ENCODE data around the gene GATA6. TPM values are rescaled to one million over a fixed set of nuclear protein-coding genes. Genes with fewer than 3 reads are reported as not detected.

GATA6 gene
- total and polyA plus RNA-seq, 2 donors (not counting 1 experiment from before 2014, with no cell fraction given), result 1.4 to 6.3 TPM

DNA sequence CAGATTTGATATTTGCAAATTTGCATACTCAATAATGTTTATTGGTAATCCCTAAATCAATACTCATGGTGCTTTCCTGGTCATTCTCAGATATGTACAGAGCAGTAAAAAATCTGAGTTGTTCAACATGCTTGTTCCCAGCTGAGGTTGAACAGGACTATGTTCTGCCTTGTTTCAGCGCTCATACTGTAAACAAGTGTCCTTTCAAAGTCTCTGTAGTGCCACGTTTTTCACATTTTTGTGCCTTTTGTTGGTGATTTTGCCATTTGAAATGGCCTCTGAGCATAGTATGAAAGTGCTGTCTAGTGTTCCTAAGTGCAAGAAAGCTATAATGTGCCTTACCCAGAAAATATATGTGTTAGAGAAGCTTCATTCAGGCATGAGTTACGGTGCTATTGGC is 16.0 kb upstream of the GATA6 start:
- Histone ChIP-seq H3K4me1 (ENCODE audit: control insufficient read depth, extremely low read depth, insufficient read depth, low read length) (no peaks in the 10 kb centered on the region), H3K9me3 (ENCODE audit: control insufficient read depth, insufficient read depth, low read depth, low read length) (no peaks in the 10 kb centered on the region), H3K36me3 (ENCODE audit: control insufficient read depth, insufficient read depth, low read length) (no peaks in the 10 kb centered on the region), H3K79me2 (ENCODE audit: control insufficient read depth, insufficient read depth, low read length) (no peaks in the 10 kb centered on the region), H3K27ac (ENCODE audit: insufficient read depth, low read length) (no peak overlapping the region), H3K4me3 (replicated peaks in 1 of 4; ENCODE audit: control extremely low read depth in 1 of 4, insufficient read depth in 1 of 4, low read depth in 3 of 4, low read length in 4 of 4) (no peak overlapping the region), H4K20me1 (ENCODE audit: control insufficient read depth, extremely low read depth, insufficient read depth, low read length) (no peaks in the 10 kb centered on the region), H3K4me2 (ENCODE audit: extremely low read depth, insufficient read depth, low read length) (no peak overlapping the region), H3K27me3 (ENCODE audit: control insufficient read depth, insufficient read depth, low read length) (peaks cover 2% of the 10 kb centered on the region), H2AFZ (ENCODE audit: low read length) (no peak overlapping the region), H3K9ac (ENCODE audit: insufficient read depth, low read length) (no peak overlapping the region)
- DNase-seq (ENCODE audit: low read depth in 2 of 2), result no peak
- TF ChIP-seq, protein P1, sequence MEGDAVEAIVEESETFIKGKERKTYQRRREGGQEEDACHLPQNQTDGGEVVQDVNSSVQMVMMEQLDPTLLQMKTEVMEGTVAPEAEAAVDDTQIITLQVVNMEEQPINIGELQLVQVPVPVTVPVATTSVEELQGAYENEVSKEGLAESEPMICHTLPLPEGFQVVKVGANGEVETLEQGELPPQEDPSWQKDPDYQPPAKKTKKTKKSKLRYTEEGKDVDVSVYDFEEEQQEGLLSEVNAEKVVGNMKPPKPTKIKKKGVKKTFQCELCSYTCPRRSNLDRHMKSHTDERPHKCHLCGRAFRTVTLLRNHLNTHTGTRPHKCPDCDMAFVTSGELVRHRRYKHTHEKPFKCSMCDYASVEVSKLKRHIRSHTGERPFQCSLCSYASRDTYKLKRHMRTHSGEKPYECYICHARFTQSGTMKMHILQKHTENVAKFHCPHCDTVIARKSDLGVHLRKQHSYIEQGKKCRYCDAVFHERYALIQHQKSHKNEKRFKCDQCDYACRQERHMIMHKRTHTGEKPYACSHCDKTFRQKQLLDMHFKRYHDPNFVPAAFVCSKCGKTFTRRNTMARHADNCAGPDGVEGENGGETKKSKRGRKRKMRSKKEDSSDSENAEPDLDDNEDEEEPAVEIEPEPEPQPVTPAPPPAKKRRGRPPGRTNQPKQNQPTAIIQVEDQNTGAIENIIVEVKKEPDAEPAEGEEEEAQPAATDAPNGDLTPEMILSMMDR (conservative IDR thresholded peaks at IDR 0.05 in 1 of 2, IDR thresholded peaks at IDR 0.05 in 1 of 2; ENCODE audit: low read depth in 1 of 2, low read length in 2 of 2), result no peak
- no peak for TF ChIP-seq EZH2 (IDR thresholded peaks at IDR 0.05; ENCODE audit: low read length, missing control alignments)

DNA sequence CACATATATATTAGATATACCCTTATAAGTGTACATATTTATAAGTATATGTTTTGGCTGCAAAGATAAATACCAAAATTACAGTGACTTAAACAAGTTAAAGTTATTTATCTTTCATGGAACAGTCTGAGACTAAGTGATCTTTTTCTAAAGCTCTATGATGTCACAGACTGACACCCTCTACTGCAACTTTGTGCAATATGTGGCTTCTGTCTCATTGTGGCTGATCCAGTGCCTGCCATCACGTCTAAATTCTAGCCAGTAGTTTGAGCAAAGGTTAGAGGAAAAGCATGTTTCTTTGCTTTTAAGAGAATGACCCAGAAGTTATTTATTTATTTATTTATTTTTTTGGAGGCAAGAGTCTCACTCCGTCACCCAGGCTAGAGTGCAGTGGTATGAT is 13.8 kb upstream of the GATA6 start:
- Histone ChIP-seq H3K36me3 (ENCODE audit: control insufficient read depth, insufficient read depth, low read length) (no peaks in the 10 kb centered on the region), H4K20me1 (ENCODE audit: control insufficient read depth, extremely low read depth, insufficient read depth, low read length) (no peaks in the 10 kb centered on the region), H3K27me3 (ENCODE audit: control insufficient read depth, insufficient read depth, low read length) (no peaks in the 10 kb centered on the region), H3K4me2 (ENCODE audit: extremely low read depth, insufficient read depth, low read length) (no peak overlapping the region), H3K27ac (ENCODE audit: insufficient read depth, low read length) (no peak overlapping the region), H3K4me1 (ENCODE audit: control insufficient read depth, extremely low read depth, insufficient read depth, low read length) (no peaks in the 10 kb centered on the region), H3K9ac (ENCODE audit: insufficient read depth, low read length) (no peak overlapping the region), H2AFZ (ENCODE audit: low read length) (no peak overlapping the region), H3K79me2 (ENCODE audit: control insufficient read depth, insufficient read depth, low read length) (no peaks in the 10 kb centered on the region), H3K4me3 (replicated peaks in 1 of 4; ENCODE audit: control extremely low read depth in 1 of 4, insufficient read depth in 1 of 4, low read depth in 3 of 4, low read length in 4 of 4) (no peak overlapping the region), H3K9me3 (ENCODE audit: control insufficient read depth, insufficient read depth, low read depth, low read length) (no peaks in the 10 kb centered on the region)
- DNase-seq (ENCODE audit: low read depth in 2 of 2), result no peak
- TF ChIP-seq EZH2 (IDR thresholded peaks at IDR 0.05; ENCODE audit: low read length, missing control alignments), result no peak
- TF ChIP-seq, protein P1 (conservative IDR thresholded peaks at IDR 0.05 in 1 of 2, IDR thresholded peaks at IDR 0.05 in 1 of 2; ENCODE audit: low read depth in 1 of 2, low read length in 2 of 2), result no peak

DNA sequence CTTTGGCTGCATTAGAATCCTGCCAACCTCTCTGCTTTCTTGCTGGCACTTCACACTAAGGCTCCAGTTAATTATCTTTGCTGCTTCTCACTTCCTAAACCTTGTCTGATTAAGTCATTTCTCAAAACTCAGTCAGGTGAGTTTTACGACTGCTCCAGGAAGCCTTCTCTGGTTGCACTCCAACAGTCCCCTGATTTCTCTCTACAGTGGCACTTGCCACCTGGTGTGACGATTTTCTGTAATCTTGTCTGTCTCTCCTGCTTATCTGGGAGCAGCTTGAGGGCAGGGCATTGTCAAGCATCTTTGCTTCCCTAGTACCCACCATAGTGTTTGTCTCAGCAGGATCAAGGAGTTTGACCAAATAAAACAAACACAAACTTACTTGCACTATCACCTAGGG is 10.4 kb upstream of the GATA6 start:
- peaks cover 18% of the 10 kb centered on the region for H3K27me3 ChIP-seq (ENCODE audit: control insufficient read depth, insufficient read depth, low read length)
- no peaks in the 10 kb centered on the region for H3K36me3 ChIP-seq (ENCODE audit: control insufficient read depth, insufficient read depth, low read length)
- H3K79me2 ChIP-seq (ENCODE audit: control insufficient read depth, insufficient read depth, low read length), result no peaks in the 10 kb centered on the region
- H3K4me2 ChIP-seq (ENCODE audit: extremely low read depth, insufficient read depth, low read length), result no peak overlapping the region
- TF ChIP-seq EZH2 (IDR thresholded peaks at IDR 0.05; ENCODE audit: low read length, missing control alignments), result no peak
- TF ChIP-seq, protein P1 (conservative IDR thresholded peaks at IDR 0.05 in 1 of 2, IDR thresholded peaks at IDR 0.05 in 1 of 2; ENCODE audit: low read depth in 1 of 2, low read length in 2 of 2), result no peak
- H3K4me1 ChIP-seq (ENCODE audit: control insufficient read depth, extremely low read depth, insufficient read depth, low read length), result no peaks in the 10 kb centered on the region
- H3K9ac ChIP-seq (ENCODE audit: insufficient read depth, low read length), result no peak overlapping the region
- DNase-seq (ENCODE audit: low read depth in 2 of 2), result no peak
- no peak overlapping the region for H3K4me3 ChIP-seq (replicated peaks in 1 of 4; ENCODE audit: control extremely low read depth in 1 of 4, insufficient read depth in 1 of 4, low read depth in 3 of 4, low read length in 4 of 4)
- H3K9me3 ChIP-seq (ENCODE audit: control insufficient read depth, insufficient read depth, low read depth, low read length), result no peaks in the 10 kb centered on the region
- no peak overlapping the region for H3K27ac ChIP-seq (ENCODE audit: insufficient read depth, low read length)
- H4K20me1 ChIP-seq (ENCODE audit: control insufficient read depth, extremely low read depth, insufficient read depth, low read length), result no peaks in the 10 kb centered on the region
- H2AFZ ChIP-seq (ENCODE audit: low read length), result no peak overlapping the region
